Measurements from ENCODE around the gene XK. TPM values are rescaled to one million over a fixed set of nuclear protein-coding genes. Genes with fewer than 3 reads are reported as not detected.

XK gene
- total and polyA plus RNA-seq, 2 of the 4 experiments (the other 2 are of a cell fraction), result under 0.01 to 0.02 TPM

GRCh38 chrX:37692918-37693317, 7.3 kb downstream of the XK start:
- H3K27me3 ChIP-seq (ENCODE audit: control insufficient read depth, insufficient read depth, low read length), result no peaks in the 10 kb centered on the region; the same call in 1 of the 2 replicates
- no peaks in the 10 kb centered on the region for H3K79me1 ChIP-seq (ENCODE audit: low read depth in 1 of 2, low read length in 2 of 2)
- DNase-seq, result peak; percentile 53
- no peak for TF ChIP-seq MXI1 (IDR thresholded peaks at IDR 0.05; ENCODE audit: borderline replicate concordance, low read depth, low read length)
- TF ChIP-seq MAFK (IDR thresholded peaks at IDR 0.05; ENCODE audit: low read depth, low read length), result no peak
- no peak overlapping the region for H2BK5ac ChIP-seq (ENCODE audit: low read depth, low read length, poor library complexity, severe bottlenecking)
- H4K8ac ChIP-seq (ENCODE audit: low read depth in 2 of 2, low read length in 2 of 2), result no peak overlapping the region
- CTCF ChIA-PET, result no interaction called here
- no peaks in the 10 kb centered on the region for H3K9me1 ChIP-seq (ENCODE audit: insufficient read depth, low read length)
- no peak overlapping the region for H3K56ac ChIP-seq (ENCODE audit: extremely low read depth, insufficient read depth, low read length)
- H2BK20ac ChIP-seq (ENCODE audit: low read depth, low read length), result no peak overlapping the region
- H2AK5ac ChIP-seq (ENCODE audit: low read depth, low read length), result no peak overlapping the region
- H3K23ac ChIP-seq (ENCODE audit: low read depth, low read length), result no peak overlapping the region
- BruUV-seq (replicated peaks), result no TSS peak
- H2AK9ac ChIP-seq (replicated peaks; ENCODE audit: low read depth, low read length, poor library complexity), result no peak overlapping the region
- H3K4me3 ChIP-seq (ENCODE audit: insufficient read depth, low read depth, low read length), result no peak overlapping the region
- H4K91ac ChIP-seq (ENCODE audit: insufficient read depth, low read depth, low read length), result no peak overlapping the region
- no peak overlapping the region for H2BK120ac ChIP-seq (ENCODE audit: low read depth, low read length)
- no CpG with 5 or more reads among the region's 3 CpGs for WGBS, 2 experiments (ENCODE audit: extremely low coverage in 2 of 2, insufficient read length in 1 of 2)
- no peaks in the 10 kb centered on the region for H3K4me1 ChIP-seq (ENCODE audit: control insufficient read depth, insufficient read depth, low read length)
- H3K36me3 ChIP-seq (ENCODE audit: control insufficient read depth, insufficient read depth, low read length), result no peaks in the 10 kb centered on the region
- no peaks in the 10 kb centered on the region for H4K20me1 ChIP-seq (ENCODE audit: insufficient read depth, low read length)
- H2BK15ac ChIP-seq (ENCODE audit: low read depth, low read length), result no peak overlapping the region
- dilution Hi-C loops (cut with HindIII; ENCODE audit: low sequenced_read_pairs, unreplicated experiment) (no loop called here), intact Hi-C loops (cut with micrococcal nuclease) (no loop called here), in situ Hi-C loops (cut with MboI; ENCODE audit: low sequenced_read_pairs) (no loop called here)
- H3K4me2 ChIP-seq (ENCODE audit: low read depth, low read length), result no peak overlapping the region
- no peak overlapping the region for H2AFZ ChIP-seq (replicated peaks; ENCODE audit: low read length, poor library complexity)
- POLR2A ChIA-PET (ENCODE audit: unreplicated experiment), result no interaction called here
- no peak overlapping the region for H3K18ac ChIP-seq (ENCODE audit: low read depth, low read length)
- no peak overlapping the region for H3K27ac ChIP-seq (ENCODE audit: insufficient read depth, low read length)
- H4K5ac ChIP-seq (ENCODE audit: low read depth, low read length), result no peak overlapping the region
- H3K4ac ChIP-seq (ENCODE audit: low read depth, low read length), result no peak overlapping the region
- no peak overlapping the region for H3K9ac ChIP-seq (ENCODE audit: low read depth, low read length)
- no peak overlapping the region for H3K14ac ChIP-seq (replicated peaks; ENCODE audit: low read depth, low read length)
- no peaks in the 10 kb centered on the region for H3K9me3 ChIP-seq (ENCODE audit: control insufficient read depth, insufficient read depth, low read length)
- ATAC-seq (ENCODE audit: low read depth), result peak; percentile 46
